Stomach (tissue), 4 donors: ENCODE measurements around the gene VCL.

Experiments
- EP300 ChIP-seq: sonication (generic); formaldehyde crosslinking; IDR thresholded peaks from one replicate; pipeline ENCODE4 v1.6.1; 2017; ENCODE audit warnings: antibody characterized with exemption
- POLR2A ChIP-seq, 4 donors: fragments of 450-650 bp; IDR thresholded peaks; one replicate each; pipeline ENCODE4 v1.6.1; 2016; ENCODE audit warnings: antibody characterized with exemption in 4 of 4, control low read depth in 2 of 4, mild to moderate bottlenecking in 1 of 4, moderate library complexity in 1 of 4
- POLR2AphosphoS5 ChIP-seq, 3 donors: sonication (generic); formaldehyde crosslinking; IDR thresholded peaks; one replicate each; pipeline ENCODE4 v1.6.1; 2016; ENCODE audit warnings: antibody characterized with exemption in 3 of 3
- TF ChIP-seq, protein P1 (sequence below), 7 experiments: fragments of 450-650 bp in 4 of 7; fragments of 200-600 bp in 3 of 7; sonication (generic) in 3 of 7; IDR thresholded peaks; one replicate each; pipeline ENCODE4 v1.5.1; 2016 to 2019; ENCODE audit warnings: antibody characterized with exemption in 7 of 7, control low read depth in 2 of 7, mild to moderate bottlenecking in 1 of 7

GRCh38 chr10:74025380-74025978, 27.6 kb downstream of the VCL start:
- TF ChIP-seq, protein P1, sequence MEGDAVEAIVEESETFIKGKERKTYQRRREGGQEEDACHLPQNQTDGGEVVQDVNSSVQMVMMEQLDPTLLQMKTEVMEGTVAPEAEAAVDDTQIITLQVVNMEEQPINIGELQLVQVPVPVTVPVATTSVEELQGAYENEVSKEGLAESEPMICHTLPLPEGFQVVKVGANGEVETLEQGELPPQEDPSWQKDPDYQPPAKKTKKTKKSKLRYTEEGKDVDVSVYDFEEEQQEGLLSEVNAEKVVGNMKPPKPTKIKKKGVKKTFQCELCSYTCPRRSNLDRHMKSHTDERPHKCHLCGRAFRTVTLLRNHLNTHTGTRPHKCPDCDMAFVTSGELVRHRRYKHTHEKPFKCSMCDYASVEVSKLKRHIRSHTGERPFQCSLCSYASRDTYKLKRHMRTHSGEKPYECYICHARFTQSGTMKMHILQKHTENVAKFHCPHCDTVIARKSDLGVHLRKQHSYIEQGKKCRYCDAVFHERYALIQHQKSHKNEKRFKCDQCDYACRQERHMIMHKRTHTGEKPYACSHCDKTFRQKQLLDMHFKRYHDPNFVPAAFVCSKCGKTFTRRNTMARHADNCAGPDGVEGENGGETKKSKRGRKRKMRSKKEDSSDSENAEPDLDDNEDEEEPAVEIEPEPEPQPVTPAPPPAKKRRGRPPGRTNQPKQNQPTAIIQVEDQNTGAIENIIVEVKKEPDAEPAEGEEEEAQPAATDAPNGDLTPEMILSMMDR (IDR thresholded peaks at IDR 0.05) = no peak
- no peak for TF ChIP-seq EP300
- no peak for TF ChIP-seq POLR2A (IDR thresholded peaks at IDR 0.05)
- TF ChIP-seq POLR2AphosphoS5 (IDR thresholded peaks at IDR 0.05) = no peak
